DMS79 treated with DMSO at 0.1 percent for 48 hours (cell line): ENCODE measurements around the gene TGIF2.
"Not testable (repeated sequence)": the region's sequence is repeated elsewhere in the genome, so short reads cannot be mapped to it uniquely, and the experiment has no call there.

Experiments used
- DNase-seq: peaks from one replicate; lab custom pipeline; 2025; lab: John Stamatoyannopoulos, UW

TGIF2 gene

GRCh38 chr20:36547186-36548005, 26.0 kb upstream of the TGIF2 start:
- no peak for DNase-seq

GRCh38 chr20:36548006-36548315, 25.4 kb upstream of the TGIF2 start:
- DNase-seq: no peak

DNA sequence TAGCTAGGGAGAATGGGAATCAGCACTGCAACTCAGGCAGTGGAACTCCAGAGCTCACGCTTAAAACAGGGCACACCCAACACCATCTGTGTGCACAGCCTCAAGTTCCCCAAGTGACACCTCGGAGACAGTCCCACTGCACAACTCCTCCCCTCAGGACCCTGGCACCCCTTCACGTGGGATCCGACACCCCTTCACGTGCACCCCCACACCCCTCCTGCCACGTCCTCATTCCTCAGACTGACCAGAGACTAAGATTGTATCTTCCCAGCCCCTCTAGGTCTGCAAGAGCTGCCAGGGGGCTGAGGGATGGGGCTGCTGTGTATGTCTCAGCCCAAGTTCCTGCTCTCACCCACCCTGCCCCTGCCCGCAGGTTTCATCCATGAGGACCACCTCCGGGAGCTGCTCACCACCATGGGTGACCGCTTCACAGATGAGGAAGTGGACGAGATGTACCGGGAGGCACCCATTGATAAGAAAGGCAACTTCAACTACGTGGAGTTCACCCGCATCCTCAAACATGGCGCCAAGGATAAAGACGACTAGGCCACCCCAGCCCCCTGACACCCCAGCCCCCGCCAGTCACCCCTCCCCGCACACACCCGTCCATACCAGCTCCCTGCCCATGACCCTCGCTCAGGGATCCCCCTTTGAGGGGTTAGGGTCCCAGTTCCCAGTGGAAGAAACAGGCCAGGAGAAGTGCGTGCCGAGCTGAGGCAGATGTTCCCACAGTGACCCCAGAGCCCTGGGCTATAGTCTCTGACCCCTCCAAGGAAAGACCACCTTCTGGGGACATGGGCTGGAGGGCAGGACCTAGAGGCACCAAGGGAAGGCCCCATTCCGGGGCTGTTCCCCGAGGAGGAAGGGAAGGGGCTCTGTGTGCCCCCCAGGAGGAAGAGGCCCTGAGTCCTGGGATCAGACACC, 24.4 kb upstream of the TGIF2 start:
- no peak for DNase-seq

- no peak for DNase-seq
Measured at GRCh38 chr20:36549628-36549941, 23.8 kb upstream of the TGIF2 start.

- no peak for DNase-seq
Measured at GRCh38 chr20:36549942-36550789, 23.2 kb upstream of the TGIF2 start.

GRCh38 chr20:36550790-36551299, 22.6 kb upstream of the TGIF2 start:
- DNase-seq: no peak

DNA sequence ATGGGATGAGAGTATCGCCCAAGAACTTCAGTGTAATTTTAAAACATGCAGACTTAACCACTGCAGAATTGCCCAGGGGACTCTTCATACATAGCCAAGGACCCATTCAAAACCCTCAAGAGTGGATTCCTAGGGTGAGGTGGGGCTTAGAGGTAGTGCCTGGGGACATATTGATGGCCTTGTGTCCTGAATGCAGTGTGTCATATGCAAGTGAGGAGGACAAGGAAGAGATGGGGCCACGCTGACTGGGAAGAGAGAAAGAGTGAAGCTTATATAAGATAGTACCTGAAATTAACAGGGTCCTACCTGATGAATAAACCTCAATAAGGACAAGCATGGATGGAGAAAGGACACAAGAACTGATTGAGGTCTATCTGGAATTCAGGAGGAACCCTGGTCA, 18.1 kb upstream of the TGIF2 start:
- DNase-seq: no peak

GRCh38 chr20:36562724-36563123, 10.7 kb upstream of the TGIF2 start:
- no peak for DNase-seq

GRCh38 chr20:36563374-36563773, 10.0 kb upstream of the TGIF2 start:
- no peak for DNase-seq

DNA sequence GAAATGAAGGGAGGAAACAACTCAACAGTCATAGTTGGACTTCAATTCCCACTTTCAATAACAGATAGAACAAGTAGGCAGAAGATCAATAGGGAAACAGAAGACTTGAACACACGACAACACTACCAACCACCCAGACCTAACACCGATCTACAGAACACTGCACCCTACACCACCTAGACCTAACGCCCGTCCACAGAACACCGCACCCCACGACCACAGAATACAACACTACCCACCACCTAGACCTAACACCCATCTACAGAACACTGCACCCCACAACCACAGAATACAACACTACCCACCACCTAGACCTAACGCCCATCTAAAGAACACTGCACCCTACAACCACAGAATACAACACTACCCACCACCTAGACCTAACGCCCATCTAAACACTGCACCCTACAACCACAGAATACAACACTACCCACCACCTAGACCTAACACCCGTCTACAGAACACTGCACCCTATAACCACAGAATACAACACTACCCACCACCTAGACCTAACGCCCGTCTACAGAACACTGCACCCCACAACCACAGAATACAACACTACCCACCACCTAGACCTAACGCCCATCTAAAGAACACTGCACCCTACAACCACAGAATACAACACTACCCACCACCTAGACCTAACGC, 9.2 kb upstream of the TGIF2 start:
- DNase-seq: not testable (repeated sequence)

GRCh38 chr20:36564726-36565121, 8.7 kb upstream of the TGIF2 start:
- DNase-seq: not testable (repeated sequence)

DNA sequence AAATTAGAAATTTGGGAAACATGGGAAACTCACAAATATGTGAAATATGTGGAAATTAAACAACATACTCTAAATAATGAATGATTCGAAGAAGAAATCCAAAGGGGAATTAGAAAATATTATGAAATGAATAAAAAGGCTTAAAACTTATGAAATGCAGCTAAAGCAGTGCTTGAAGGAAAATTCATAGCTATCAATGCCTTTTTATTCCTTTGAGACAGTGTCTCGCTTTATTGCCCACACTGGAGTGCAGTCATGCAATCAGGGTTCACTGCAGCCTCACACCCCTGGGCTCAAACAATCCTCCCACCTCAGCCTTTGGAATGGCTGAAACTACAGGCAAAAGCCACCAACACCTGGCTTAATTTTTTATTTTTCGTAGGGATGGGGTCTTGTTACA, 7.9 kb upstream of the TGIF2 start:
- no peak for DNase-seq

DNA sequence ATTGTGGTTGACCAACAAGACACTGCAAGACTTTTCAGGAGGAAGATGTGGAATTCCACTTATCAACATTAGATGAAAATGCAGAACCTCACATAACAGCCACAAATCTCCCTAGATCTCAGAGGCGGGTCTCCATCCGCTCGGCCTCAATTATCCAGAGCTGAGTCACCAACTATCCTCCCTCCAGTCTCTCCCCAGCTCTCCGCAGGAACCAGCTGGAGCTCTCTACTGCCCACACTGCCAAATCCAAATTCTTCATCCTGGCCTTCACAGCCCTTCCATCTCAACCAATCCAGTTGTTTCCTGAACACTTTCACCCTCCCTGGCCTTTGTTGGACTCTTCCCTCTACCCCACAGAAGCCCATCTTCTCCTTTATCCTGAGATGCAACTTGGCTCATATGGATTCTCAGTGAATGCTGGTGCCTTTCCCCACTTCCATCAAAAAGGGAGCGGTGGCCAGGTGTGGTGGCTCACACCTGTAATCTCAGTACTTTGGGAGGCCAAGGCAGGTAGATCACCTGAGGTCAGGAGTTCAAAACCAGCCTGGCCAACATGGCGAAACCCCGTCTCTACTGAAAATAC, 3.5 kb upstream of the TGIF2 start:
- DNase-seq: no peak

- no peak for DNase-seq
Measured at GRCh38 chr20:36571564-36572504, 1.6 kb upstream of the TGIF2 start.

DNA sequence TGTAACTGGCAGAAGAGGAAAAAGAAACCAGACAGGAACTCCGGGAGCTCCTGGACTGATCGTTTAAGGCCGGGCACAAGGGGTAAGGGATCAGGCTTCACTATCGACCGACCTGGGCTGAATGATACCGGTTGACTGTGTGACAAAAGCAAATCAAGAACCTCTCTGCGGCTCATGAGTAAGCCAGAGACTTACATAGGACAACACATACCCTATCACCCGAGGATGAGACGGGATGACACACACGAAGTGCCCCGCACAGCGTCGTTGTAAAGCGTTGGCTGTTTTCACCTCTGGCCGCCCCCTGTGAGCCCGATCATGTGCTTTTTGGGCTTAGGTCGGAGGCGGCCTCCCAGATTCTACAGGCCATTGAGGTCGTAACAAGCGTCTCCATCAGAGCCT, 695 bp upstream of the TGIF2 start:
- no peak for DNase-seq

DNA sequence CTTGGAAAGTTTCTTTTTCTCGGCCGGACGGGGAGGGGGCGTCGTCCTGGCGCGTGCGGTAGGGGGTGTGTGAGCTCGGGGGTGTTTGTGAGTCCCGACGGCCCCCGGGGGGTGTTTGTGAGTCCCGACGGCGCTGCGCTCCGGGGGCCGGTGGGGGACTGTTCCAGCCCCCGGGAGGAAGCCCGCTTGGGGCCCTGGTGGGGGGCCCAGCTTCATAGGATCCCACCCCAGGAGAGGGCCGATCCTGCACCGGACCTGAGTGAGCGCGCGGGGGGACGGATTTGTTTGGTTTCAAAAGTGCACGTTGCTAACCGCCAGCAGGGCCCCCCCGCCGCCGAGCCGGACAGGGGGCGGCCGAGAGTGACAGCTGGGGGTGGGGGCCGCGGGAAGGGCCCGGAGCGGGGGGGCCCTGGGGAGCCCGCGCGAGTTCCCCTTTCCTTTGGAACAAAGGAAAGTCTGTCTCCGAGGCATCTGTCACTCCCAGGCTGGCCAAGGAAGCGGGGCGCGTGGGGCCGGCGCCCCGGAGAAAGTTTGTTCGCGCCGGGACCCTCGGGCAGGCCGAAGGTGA, 485 bp downstream of the TGIF2 start:
- DNase-seq: no peak

- DNase-seq: peak; percentile 12
Measured at GRCh38 chr20:36574366-36575135, 1.2 kb downstream of the TGIF2 start.

GRCh38 chr20:36576081-36576445, 2.7 kb downstream of the TGIF2 start:
- DNase-seq: no peak

GRCh38 chr20:36578356-36579041, 5.1 kb downstream of the TGIF2 start:
- DNase-seq: no peak
